HG03095 (cell line): Measurements from ENCODE around the gene IGSF23.
"Not testable (repeated sequence)": the region's sequence is repeated elsewhere in the genome, so short reads cannot be mapped to it uniquely, and the experiment has no call there.

Source experiments
- ATAC-seq: cut with Tn5 transposase; IDR thresholded peaks from one replicate; pipeline ENCODE4 v1.9.1; 2021; ENCODE audit warnings: moderate library complexity; ENCODE audit not compliant: unreplicated experiment

IGSF23 gene

DNA sequence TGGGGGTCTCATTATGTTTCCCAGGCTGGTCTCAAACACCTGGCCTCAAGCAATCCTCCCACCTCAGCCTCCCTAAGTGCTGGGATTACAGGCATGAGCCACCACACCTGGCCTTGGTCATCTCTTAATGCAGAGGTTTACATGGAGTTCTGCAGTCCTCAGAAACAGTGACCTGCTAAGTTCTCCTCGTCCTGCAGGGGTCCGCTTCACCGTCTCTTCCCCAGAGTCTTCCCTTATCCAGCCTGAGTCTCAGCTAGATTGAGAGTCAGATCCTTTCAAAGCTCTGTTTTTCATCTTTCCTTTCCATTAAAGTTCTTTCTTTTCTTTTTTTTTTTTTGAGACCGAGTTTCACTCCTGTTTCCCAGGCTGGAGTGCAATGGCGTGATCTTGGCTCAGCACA is 2.9 kb upstream of the IGSF23 start:
- not testable (repeated sequence) for ATAC-seq

DNA sequence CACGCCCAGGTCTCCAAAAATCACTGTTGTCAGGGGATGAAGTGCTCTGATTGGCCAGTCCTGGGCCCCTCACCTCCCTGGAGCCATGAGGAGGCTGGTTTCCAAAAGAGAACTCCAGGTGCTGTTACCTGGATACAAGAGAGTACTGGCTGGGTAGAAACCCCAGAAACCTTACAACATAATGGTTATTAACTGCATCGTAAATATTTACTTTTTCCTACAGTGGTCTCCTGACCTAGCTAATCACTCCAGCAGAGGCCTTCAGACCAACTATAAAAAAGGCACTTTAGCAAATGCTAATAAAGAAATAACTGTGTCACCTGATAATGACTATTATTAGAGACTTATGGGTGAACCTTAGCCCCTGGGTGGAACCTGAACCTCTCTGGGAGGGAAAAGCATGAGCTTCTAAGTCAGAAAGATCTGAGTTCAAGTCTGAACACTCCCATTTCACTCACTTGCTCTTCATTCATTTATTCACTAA is 1.5 kb upstream of the IGSF23 start:
- no peak for ATAC-seq

DNA sequence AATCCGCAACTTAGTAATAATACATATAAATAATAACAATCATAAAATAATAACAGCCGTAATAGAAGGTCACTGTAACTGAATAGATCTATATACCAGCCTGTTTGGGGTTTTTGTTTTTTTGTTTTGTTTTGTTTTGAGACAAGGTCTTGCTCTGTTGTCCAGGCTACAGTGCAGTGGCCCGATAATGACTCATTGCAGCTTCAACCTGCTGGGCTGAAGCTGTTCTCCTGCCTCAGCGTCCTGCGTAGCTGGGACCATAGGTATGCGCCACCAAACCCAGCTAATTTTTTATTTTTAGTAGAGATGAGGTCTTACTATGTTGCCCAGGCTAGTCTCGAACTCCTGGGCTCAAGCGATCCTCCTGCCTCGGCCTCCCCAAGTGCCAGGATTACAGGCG is 950 bp downstream of the IGSF23 start:
- no peak for ATAC-seq

DNA sequence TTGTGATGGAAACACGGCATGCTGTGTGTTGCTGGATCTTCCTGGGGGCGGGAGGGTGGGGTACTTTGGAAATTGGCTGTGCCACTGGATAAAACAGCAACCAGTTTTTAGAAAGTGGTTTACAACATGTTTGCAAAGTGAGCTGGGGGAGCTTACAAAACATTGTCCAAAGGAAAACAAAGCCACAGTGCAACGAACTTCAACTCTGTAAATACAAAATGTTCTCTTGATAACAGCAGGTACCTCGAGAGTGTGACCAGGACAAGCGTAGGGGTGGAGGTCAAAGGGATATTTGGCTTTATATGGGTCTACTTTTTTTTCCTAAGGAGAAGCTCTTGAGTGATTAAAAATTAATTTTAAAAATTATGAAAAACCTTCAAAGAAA is 2.5 kb downstream of the IGSF23 start:
- ATAC-seq, result no peak

DNA sequence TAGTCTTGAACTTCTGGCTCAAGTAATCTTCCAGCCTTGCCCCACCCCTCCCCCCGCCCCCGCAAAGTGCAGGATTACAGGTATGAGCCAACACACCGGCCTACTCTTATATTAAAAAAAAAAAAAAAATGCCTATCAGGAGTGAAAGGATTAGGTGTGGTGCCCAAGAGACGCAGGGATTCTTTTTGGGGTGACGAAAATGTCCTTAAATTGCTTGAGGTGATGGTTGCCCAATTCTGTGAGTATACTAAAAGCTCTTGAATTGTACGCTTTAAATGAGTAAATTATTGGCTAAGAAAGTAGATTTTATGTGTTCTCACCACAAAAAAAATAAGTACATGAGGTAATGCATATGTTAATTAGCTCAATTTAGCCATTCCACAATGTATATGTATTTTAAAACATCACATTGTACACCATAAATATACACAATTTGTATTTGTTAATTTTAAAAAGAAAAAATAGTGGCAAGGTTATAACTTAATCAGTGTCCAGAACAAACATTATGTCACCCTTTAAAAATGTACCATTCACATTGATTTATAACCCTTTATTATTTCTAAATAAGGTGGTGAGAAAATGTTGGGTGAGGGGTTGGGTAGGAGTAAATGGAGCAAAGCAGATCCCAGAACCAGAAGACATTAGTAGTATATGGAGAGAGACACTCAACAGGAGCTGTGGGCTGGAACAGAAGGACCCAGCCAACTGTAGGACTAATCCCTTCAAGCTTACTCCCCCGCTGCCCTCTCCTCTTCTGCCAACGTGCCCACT is 3.9 kb downstream of the IGSF23 start:
- ATAC-seq, result no peak

DNA sequence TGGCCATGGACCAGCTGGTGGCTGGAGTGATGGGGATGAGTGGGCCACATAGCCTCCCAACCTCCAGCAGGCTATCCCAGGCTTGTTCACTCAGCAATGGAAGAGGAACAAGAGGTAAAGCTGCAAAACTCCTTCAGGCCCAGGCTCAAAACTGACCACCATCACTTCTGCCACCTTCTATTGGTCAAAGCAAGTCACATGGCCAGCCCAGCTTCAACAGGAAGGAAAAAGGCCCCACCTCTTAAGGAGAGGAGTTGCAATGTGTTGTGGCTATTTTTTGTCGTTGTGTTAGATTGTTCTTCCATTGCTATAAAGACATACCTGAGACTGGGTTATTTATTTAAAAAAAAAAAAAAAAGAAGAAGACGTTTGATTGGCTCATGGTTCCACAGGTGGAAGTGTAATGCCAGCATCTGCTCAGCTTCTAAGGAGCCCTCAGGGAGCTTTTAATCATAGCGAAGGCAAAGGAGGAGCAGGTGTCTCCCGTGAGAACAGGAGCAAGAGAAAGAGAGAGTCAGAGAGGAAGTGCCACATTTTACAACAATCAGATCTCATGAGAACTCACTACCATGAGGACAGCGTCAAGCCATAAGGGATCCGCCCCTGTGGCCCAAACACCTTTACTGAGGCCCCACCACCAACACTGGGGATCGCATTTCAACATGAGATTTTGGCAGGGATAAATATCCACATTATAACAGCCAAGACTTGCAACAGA is 5.4 kb downstream of the IGSF23 start:
- ATAC-seq, result no peak

DNA sequence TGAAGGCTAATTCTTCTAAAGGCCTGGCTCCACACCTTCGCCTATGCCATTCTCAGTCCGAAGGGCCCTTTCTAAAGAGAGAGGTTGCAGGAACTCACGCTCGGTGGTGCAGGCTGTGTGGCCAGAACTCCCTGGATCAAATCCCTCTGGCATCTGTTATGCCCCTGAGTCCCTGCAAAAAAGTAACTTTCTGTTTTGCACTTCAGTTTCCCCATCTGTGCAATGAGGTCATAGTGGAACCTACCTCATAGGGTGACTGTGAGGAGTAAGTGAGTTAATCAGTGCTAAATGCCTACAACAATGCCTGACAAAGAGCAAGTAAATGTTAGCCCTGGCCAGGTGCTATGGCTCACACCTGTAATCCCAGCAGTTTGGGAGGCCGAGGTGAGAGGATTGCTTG is 7.3 kb downstream of the IGSF23 start:
- ATAC-seq, result no peak

DNA sequence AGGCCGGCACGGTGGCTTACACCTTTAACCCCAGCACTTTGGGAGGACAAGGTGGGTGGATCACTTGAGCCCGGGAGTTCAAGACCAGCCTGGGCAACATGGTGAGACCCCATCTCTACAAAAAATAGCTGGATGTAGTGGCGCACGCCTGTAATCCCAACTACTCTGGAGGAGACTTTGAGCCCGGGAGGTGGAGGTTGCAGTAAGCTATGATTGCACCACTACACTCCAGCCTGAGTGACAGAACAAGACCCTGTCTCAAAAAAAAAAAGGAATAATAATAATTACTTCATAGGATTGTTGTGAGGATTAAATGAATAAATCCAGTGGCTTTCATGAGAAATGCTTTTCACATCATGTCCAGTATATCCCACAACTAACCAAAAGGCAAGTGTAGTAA is 8.0 kb downstream of the IGSF23 start:
- no peak for ATAC-seq

DNA sequence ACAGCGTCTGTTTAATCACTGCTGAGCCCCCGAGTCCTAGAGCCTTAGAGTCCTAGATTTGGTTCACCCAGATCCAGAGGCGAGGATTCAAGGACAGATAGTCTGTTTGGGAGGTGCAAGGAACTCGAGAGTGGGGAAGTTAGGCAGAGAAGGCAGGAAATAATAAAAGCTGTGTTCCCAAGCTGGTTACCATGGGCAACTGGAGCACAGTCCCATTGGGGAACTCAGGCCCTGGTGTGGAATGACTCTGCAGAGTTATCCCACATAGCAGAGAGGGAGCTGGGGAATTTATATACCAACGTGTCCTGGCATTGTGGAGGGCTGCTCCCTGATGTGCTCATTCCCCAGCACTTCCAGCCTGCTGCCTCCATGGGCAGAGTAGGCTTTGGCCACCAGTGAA is 9.7 kb downstream of the IGSF23 start:
- no peak for ATAC-seq

DNA sequence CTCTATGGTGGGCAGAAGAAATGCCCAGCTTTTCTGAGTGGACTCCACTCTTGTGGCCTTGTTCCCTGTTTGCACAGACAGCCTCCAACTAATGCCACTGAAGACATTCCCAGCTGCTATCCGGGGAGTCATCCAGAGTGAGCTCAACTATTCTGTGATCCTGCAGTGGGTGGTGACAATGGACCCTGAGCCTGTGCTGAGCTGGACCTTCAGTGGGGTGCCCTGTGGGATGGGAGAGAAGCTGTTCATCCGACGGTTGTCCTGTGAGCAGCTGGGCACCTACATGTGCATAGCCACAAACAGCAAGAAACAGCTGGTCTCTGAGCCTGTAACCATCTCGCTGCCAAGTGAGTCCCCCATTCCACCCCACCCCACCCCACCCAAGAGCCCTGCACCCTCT is 10.3 kb downstream of the IGSF23 start:
- no peak for ATAC-seq

DNA sequence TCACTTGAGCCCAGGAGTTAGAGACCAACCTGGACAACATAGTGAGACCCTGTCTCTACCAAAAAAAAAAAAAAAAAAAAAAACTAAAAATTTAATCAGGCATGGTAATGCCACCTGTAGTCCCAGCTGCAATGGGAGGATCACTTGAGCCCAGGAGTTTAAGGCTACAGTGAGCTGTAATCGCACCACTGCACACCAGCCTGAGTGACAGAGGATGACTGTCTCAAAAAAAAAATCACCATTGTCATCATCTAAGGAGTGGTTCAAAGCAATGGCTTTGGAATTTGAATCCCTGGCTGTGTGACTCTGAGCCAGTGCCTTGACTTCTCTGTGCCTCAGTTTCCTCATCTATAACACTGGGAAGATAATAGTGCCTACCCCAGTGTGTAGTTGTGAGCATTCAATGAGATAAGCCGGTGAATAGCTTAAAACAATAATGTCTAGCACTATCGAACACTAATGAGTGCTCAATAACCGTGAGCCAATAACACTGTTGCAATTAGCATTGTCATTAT is 11.5 kb downstream of the IGSF23 start:
- ATAC-seq, result no peak

DNA sequence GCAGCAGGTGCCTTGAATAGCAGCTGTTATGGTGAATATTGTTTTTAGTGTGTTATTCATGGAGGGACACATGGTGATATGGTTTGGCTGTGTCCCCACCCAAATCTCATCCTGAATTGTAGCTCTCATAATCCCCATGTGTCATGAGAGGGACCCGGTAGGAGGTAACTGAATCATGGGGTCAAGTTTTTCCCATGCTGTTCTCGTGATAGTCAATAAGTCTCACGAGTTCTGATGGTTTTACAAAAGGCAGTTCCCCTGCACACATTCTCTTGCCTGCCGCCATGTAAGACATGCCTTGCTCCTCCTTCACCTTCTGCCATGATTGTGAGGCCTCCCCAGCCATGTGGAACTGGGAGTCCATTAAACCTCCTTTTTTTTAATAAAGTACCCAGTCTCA is 12.3 kb downstream of the IGSF23 start:
- not testable (repeated sequence) for ATAC-seq

DNA sequence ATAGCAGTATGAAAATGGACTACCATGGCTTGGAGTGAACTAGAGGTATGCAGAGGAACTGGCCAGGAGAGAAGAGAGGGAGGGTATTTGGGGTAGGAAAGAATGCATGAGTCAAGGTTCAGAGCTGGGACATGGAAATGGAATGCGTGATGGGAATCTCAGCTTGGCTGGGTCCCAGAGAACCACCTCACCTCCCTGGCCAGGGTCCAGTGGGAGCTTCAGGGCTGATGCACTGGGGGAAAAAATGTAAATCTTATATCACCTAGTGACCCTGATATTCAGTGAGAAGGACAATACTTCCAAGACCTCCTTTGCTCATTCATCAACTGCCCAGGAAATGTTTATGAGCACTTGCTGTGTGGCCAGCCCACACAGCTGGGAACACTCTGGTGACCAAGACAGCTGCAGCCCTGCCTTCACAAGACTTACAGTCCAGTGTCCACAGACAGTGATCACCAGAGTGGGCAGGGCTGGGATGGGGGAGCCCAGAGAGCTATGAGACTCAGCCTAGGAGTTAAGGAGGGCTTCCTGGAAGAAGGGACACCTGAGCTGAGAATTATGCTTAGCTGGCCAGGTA is 12.8 kb downstream of the IGSF23 start:
- ATAC-seq, result no peak

DNA sequence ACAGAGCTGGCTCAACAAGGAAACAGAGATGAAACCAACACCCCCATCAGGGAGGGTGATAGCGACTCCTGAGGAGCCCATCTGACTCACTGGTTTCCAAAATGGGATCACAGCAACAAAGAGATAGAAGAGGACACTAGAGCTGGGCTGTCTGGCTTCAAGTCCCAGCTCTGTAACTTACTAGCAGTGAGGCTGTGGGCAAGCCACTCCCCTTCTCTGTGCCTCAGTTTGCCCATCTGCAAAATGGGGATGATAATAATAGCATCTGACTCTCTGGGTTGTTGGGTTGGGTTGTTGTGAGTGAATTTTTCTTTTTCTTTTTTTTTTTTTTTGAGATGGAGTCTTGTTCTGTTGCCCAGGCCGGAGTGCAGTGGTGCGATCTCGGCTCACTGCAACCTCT is 14.3 kb downstream of the IGSF23 start:
- no peak for ATAC-seq

DNA sequence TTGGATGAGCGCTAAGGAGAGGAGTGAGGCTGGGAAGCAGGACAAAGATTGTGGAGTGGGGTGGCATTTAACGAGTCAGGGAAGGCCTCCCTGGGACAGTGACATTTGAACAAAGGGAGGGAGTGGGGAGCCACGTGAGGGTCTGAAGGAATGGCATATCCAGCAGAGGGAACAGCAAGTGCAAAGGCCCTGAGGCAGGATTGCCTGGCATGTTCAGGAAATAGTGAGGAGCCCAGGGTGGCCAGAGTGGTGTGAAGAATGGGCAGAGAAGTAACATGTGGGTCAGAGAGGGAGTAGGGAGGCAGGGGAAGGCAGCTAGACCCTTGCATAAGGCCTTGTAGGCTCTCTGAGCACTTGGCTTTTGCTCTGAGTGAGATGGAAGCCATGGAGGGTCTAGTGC is 15.4 kb downstream of the IGSF23 start:
- no peak for ATAC-seq

DNA sequence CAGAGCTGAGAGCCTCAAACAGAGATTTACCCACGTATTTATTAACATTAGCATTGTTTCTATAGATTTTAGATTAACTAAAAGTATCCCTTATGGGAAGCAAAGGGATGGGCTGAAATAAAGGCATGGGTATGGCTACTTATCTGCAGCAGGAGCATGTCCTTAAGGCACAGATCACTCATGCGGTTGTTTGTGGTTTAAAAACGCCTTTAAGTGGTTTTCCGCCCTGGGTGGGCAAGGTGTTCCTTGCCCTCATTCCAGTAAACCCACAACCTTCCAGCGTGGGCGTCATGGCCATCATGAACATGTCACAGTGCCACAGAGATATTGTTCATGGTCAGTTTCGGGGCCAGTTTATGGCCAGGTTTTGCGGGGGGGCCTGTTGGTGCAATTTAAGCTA is 18.2 kb downstream of the IGSF23 start:
- ATAC-seq, result not testable (repeated sequence)

DNA sequence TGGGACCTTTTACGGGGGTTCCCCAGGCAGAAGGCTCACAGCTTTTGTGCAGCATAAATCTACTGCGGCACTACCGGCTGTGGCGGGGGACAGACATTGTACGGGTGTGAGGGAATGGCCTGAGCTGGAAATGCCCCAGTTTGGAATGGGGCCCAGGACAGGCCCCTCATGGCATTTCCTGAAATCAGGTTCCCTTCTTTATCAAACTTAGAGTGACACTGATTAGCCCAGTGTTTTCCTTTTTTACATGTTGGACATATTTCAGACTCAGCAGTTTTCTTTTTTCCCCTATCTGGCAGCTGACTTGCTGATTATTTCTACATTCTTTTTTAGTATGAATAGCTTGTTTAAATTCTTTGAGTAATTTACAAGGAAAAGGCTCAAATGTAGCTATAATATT is 20.7 kb downstream of the IGSF23 start:
- ATAC-seq, result not testable (repeated sequence)

DNA sequence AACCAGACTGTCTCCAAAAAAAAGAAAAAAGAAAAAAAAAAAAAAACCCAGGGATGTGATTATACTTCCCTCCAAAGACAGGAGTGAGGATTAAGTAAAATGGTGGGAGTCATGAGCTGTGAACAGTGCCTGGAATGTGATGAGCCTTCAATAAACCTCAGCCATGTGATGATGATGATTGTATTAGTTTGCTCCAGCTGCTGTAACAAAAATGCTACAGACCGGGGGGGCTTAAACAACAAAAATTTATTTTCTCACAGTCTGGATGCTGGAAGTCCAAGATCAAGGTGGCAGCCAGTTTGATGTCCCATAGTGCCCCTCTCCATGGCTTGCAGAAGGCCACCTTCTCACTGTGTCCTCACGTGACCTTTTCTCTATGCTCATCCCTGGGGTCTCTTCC is 21.4 kb downstream of the IGSF23 start:
- ATAC-seq, result no peak

DNA sequence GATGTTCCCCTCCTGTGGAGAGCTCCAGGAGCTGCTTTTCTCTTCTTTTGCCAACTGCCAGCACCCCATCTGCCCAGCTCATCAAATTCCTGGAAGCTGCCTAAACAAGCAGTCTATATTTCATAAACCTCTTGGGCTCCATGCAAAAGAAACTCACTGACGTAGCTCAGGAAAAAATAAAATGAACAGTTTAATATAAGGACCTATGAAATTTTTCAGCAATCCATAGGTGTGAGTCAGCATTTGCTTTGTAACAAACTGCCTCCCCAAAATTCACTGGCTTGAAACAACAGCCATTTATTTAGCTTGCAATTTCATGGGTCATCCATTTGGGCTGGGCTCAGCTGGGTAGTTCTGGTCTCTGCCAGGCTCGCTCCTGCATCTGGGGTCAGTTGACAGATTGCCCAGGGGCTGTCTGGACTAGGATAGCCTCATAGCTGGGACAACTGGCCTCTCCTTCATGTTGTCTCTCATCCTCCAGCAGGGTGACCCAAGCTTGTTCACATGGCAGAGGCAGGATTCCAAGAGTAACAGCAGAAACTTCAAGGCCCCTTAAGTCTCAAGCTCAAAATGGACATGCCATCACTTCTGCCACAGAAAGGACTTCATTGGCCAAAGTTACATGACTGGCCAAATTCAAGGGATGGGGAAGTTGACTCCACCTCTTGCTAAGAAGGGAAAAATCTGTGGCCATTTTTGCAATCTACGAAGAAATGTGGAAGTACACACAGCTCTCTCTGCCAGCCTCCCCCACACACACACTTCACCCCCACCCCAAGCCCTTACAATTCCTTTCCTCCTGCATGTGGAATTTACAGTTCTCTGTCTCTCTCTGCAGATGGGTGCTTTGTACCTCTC is 22.4 kb downstream of the IGSF23 start:
- ATAC-seq, result no peak

DNA sequence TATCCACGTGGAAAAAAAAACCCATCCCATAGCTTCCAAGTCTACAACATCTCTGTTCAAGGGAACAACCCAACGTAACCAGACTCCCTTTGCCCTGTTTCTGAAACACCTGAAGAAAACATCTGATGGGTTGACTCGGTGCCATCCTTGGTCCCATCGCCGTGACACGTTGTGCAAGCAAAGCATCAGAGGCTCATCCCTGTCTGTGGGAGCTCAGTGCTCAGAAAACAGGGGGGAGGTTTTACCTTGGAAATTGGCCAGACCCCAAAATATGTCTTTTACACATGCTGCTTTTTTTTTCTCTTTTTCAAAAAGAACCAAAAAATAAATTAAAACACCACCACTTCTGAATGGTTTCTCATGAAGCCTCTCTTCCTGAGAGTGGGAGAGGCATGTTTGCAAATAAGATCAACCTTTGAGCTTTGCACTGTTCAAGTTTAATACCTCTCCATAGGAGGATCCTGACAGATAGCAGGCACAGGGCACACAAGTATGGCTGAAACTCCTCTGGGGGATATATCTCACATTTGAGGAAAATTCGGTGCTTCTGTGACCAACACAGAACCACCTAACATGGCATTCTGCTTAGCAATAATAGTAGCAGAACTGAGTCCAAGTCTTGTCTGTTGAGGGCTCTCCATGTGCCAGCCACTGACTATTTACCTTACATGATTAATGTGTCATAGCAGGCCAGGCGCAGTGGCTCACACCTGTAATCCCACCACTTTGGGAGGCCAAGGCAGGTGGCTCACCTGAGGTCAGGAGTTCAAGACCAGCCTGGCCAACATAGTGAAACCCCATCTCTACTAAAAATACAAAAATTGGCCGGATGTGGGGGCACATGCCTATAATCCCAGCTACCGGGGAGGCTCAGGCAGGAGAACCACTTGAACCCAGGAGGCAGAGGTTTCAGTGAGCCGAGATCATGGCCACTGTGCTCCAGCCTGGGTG is 23.4 kb downstream of the IGSF23 start:
- no peak for ATAC-seq
